GM23248 (cell line): ENCODE measurements around the gene RNF150. TPM values are rescaled to one million over a fixed set of nuclear protein-coding genes. Genes with fewer than 3 reads are reported as not detected.

ENCODE experiments used
- DNase-seq: peaks from one replicate; pipeline ENCODE4 v3.0.0-alpha.2; 2015
- H2AFZ ChIP-seq: fragments of 200-600 bp; sonication (generic); 2 replicates; pipeline ENCODE4 v1.6.1; 2016; ENCODE audit warnings: antibody characterized with exemption
- H3F3A ChIP-seq: fragments of 200-600 bp; sonication (generic); 2 replicates; pipeline ENCODE4 v1.6.1; 2016; ENCODE audit warnings: mild to moderate bottlenecking, antibody characterized with exemption, mixed run types; ENCODE audit not compliant: insufficient read depth
- H3K27ac ChIP-seq: fragments of 200-600 bp; sonication (generic); 2 replicates; pipeline ENCODE4 v1.5.1; 2016; ENCODE audit warnings: mild to moderate bottlenecking
- H3K27me3 ChIP-seq: fragments of 200-600 bp; sonication (generic); replicated peaks from 2 replicates; pipeline ENCODE4 v1.6.1; 2016; ENCODE audit warnings: mild to moderate bottlenecking; ENCODE audit not compliant: insufficient read depth
- H3K36me3 ChIP-seq: fragments of 200-600 bp; sonication (generic); 2 replicates; pipeline ENCODE4 v1.6.1; 2016; ENCODE audit warnings: low read depth, mild to moderate bottlenecking
- H3K4me1 ChIP-seq: fragments of 200-600 bp; sonication (generic); 2 replicates; pipeline ENCODE4 v1.6.1; 2016; ENCODE audit warnings: mild to moderate bottlenecking; ENCODE audit not compliant: insufficient read depth
- H3K4me2 ChIP-seq: fragments of 200-600 bp; sonication (generic); one replicate; pipeline ENCODE4 v1.6.1; 2016; ENCODE audit warnings: mild to moderate bottlenecking; ENCODE audit not compliant: unreplicated experiment
- H3K4me3 ChIP-seq: fragments of 200-600 bp; sonication (generic); 2 replicates; pipeline ENCODE4 v1.5.1; 2016; ENCODE audit warnings: mild to moderate bottlenecking
- H3K79me2 ChIP-seq: fragments of 200-600 bp; sonication (generic); 2 replicates; pipeline ENCODE4 v1.6.1; 2016; ENCODE audit warnings: mild to moderate bottlenecking; ENCODE audit not compliant: insufficient read depth
- H3K9ac ChIP-seq: fragments of 200-600 bp; sonication (generic); 2 replicates; pipeline ENCODE4 v1.6.1; 2016; ENCODE audit warnings: mild to moderate bottlenecking
- H3K9me2 ChIP-seq: fragments of 200-600 bp; sonication (generic); 2 replicates; pipeline ENCODE4 v1.6.1; 2016; ENCODE audit warnings: mixed run types, mild to moderate bottlenecking, moderate library complexity; ENCODE audit not compliant: insufficient read depth
- H3K9me3 ChIP-seq: fragments of 200-600 bp; sonication (generic); one replicate; pipeline ENCODE4 v1.6.1; 2017; ENCODE audit warnings: low read depth
- H4K20me1 ChIP-seq: fragments of 200-600 bp; sonication (generic); 2 replicates; pipeline ENCODE4 v1.6.0; 2016; ENCODE audit not compliant: insufficient read depth
- EZH2 ChIP-seq: fragments of 200-600 bp; sonication (generic); IDR thresholded peaks from 2 replicates; pipeline ENCODE4 v1.6.1; 2018; ENCODE audit warnings: antibody characterized with exemption, mild to moderate bottlenecking; ENCODE audit not compliant: insufficient read depth, poor library complexity, severe bottlenecking
- EZH2phosphoT487 ChIP-seq: fragments of 200-600 bp; sonication (generic); IDR thresholded peaks from 2 replicates; pipeline ENCODE4 v1.6.1; 2018; ENCODE audit warnings: antibody characterized with exemption, moderate library complexity, mild to moderate bottlenecking, low read depth; ENCODE audit not compliant: insufficient read depth
- WGBS, 2 experiments: methylation state at CpG; one replicate each; pipeline ENCODE4 v1.1.6; 2015 to 2017; ENCODE audit warnings: low lambda C conversion rate in 2 of 2, low coverage in 1 of 2; ENCODE audit errors: missing lambda C conversion rate in 2 of 2; 5-methylcytosine and 5-hydroxymethylcytosine counted together
- in situ Hi-C: fragments of 300-500 bp; cut with MboI; formaldehyde crosslinking; loops from 2 replicates; pipeline ENCODE4 v1.15.0; 2020
- polyA plus RNA-seq: library from polyadenylated mRNA; unstranded; fragments of >200 nt; fragmentation: Nextera tagmentation; extraction: Ambion mirVana; gene quantifications from 2 replicates; pipeline ENCODE4 v1.2.1, GENCODE V29; 2016
- total RNA-seq: library from RNA; depleted of rRNA; stranded (reverse); fragments of >200 nt; shearing (Covaris generic); gene quantifications from 2 replicates; pipeline ENCODE4 v1.2.3, GENCODE V29; 2014

The RNF150 gene
- total and polyA plus RNA-seq, 2 experiments from 2014 or later = 4.8 to 10.5 TPM

DNA sequence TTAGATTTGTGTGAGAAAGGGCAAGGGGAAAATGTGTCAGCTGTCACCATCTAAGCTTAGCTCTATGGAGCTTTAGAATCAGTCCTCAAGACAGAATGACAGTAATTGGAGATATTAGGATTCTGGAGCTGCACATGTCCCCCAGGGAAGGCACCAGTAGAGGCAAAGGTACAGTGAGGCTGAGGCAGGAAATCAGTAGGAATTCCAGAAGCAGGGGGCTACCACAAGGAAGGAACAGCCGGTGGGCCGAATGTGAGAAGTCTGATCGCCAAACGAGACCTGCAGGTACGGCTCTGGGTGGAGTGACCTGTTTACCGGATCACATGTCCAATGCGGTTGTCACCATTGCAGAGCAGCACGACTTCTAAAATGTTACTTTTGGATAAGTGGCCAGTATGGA is 52.6 kb downstream of the RNF150 start:
- no peaks in the 10 kb centered on the region for H3K9me3 ChIP-seq
- H3K9me2 ChIP-seq = no peaks in the 10 kb centered on the region
- no peak overlapping the region for H3K9ac ChIP-seq
- no peaks in the 10 kb centered on the region for H3F3A ChIP-seq
- in situ Hi-C loops = no loop called here
- H3K27ac ChIP-seq = no peak overlapping the region
- no peak overlapping the region for H3K4me2 ChIP-seq
- no peaks in the 10 kb centered on the region for H3K36me3 ChIP-seq
- no peak overlapping the region for H2AFZ ChIP-seq
- H3K79me2 ChIP-seq = no peaks in the 10 kb centered on the region
- H3K27me3 ChIP-seq = no peaks in the 10 kb centered on the region
- TF ChIP-seq EZH2phosphoT487 = no peak
- TF ChIP-seq EZH2 = no peak
- H3K4me1 ChIP-seq = peaks cover 6% of the 10 kb centered on the region; the same call in 1 of the 2 replicates
- WGBS, 2 experiments = 75 to 78% methylated on average over 8 of the region's 8 CpGs
- no peaks in the 10 kb centered on the region for H4K20me1 ChIP-seq
- no peak overlapping the region for H3K4me3 ChIP-seq
- no peak for DNase-seq

DNA sequence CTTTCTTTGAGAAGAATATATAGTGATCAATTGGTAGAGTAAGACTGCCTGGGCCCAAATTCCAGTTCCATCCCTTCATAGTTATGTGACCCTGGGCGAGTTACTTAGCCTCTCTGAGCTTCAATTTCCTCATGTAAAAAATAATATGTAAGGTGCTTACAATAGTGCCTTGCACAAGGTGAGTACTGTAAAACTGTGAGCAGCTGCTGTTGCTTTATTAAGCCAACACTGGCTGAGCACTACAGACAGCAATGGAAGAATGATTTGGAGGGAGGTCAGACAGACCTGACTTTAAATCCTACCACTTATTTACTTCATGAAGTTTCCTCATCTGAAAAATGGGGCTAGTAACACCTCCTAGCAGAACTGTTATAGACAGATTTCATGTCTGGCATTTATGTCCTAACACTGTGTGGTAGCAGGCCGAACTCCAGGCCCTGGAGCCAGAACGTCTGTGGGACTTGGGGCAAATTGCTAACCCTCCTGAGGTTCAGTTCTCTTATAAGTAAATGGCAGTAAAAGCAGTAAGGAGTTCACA is 53.8 kb downstream of the RNF150 start:
- H3K36me3 ChIP-seq = no peaks in the 10 kb centered on the region
- peaks cover 6% of the 10 kb centered on the region; the same call in 1 of the 2 replicates for H3K4me1 ChIP-seq
- 77 to 79% methylated on average over 3 of the region's 3 CpGs for WGBS, 2 experiments
- H3K27me3 ChIP-seq = no peaks in the 10 kb centered on the region
- H3F3A ChIP-seq = no peaks in the 10 kb centered on the region
- TF ChIP-seq EZH2 = no peak
- TF ChIP-seq EZH2phosphoT487 = no peak
- no peaks in the 10 kb centered on the region for H4K20me1 ChIP-seq
- DNase-seq = no peak
- no peak overlapping the region for H3K27ac ChIP-seq
- H3K9me3 ChIP-seq = no peaks in the 10 kb centered on the region
- H2AFZ ChIP-seq = no peak overlapping the region
- H3K9ac ChIP-seq = no peak overlapping the region
- no peaks in the 10 kb centered on the region for H3K9me2 ChIP-seq
- H3K4me2 ChIP-seq = no peak overlapping the region
- in situ Hi-C loops = no loop called here
- H3K79me2 ChIP-seq = no peaks in the 10 kb centered on the region
- H3K4me3 ChIP-seq = no peak overlapping the region

DNA sequence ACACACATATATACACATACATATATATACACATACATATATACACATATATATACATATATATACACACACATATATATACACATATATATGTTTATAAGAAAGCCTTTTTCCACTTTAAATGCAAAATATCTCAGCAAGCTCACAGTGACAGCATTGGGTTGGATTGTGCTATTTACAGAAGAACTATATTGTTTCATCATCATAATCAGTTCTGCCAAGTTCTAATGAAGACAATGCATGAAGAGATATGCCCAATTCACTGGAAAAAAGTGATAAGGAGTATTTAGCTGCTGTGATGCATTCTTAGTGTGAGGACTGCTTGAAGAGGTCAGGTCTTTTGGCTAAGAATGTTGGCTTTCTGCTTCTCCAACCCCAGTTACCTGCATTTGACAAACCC is 54.4 kb downstream of the RNF150 start:
- H3K27ac ChIP-seq = no peak overlapping the region
- in situ Hi-C loops = no loop called here
- peak; percentile 68 for DNase-seq

DNA sequence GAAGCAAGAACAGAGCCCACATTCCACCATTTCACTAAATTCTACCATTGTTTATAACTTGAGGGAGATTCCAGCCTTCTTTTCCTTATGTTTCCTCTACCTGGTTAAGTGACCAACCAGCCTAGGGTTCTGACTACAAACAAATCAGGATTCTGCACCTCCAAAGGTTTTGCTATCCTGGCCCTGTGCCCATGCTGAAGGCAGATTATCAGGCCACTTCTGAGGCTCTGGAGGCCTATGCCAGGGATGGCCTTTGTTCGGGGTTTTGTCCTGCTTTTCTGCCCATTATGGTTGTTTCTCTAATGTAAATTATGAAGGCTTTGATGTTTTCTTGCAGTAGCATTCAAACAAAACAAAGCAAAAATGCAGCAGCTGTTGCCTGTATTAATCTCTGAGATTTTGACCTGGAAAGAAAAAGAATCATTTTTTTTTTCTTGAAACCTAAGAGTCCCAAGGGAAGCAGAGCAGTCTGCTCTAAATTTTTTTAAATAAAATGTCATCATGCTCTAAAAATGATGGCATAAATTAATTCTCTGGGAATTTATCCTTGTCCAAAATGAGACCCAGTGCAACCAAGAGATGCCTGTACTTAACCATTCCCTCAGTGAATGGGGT is 55.6 kb downstream of the RNF150 start:
- Histone ChIP-seq H3F3A (no peaks in the 10 kb centered on the region), H4K20me1 (no peaks in the 10 kb centered on the region), H3K9ac (no peak overlapping the region), H3K27ac (no peak overlapping the region), H3K79me2 (no peaks in the 10 kb centered on the region), H3K9me2 (no peaks in the 10 kb centered on the region), H3K4me2 (no peak overlapping the region), H3K4me1 (peaks cover 6% of the 10 kb centered on the region; the same call in 1 of the 2 replicates), H3K4me3 (no peak overlapping the region), H2AFZ (no peak overlapping the region), H3K27me3 (no peaks in the 10 kb centered on the region), H3K36me3 (no peaks in the 10 kb centered on the region), H3K9me3 (no peaks in the 10 kb centered on the region)
- DNase-seq = no peak
- TF ChIP-seq EZH2phosphoT487 (no peak), EZH2 (no peak)
- in situ Hi-C loops = no loop called here
- WGBS, 2 experiments = 25 to 33% methylated on average over 1 of the region's 1 CpG

More for the DNA sequence above, 54.4 kb downstream of the RNF150 start:
- Histone ChIP-seq H3K36me3 (no peaks in the 10 kb centered on the region), H3K4me1 (peaks cover 6% of the 10 kb centered on the region; the same call in 1 of the 2 replicates), H3K4me3 (no peak overlapping the region), H3K27me3 (no peaks in the 10 kb centered on the region), H3K9ac (no peak overlapping the region), H3F3A (no peaks in the 10 kb centered on the region), H3K9me3 (no peaks in the 10 kb centered on the region), H3K79me2 (no peaks in the 10 kb centered on the region), H4K20me1 (no peaks in the 10 kb centered on the region), H3K9me2 (no peaks in the 10 kb centered on the region), H3K4me2 (no peak overlapping the region), H2AFZ (no peak overlapping the region)
- TF ChIP-seq EZH2 (no peak), EZH2phosphoT487 (no peak)
